Measurements from ENCODE around the gene HMG20A. TPM values are rescaled to one million over a fixed set of nuclear protein-coding genes. Genes with fewer than 3 reads are reported as not detected.

HMG20A gene
- total RNA-seq, 6 experiments from 2014 or later, result 14.6 to 21.1 (median 19.5) TPM

GRCh38 chr15:77395013-77395774 is 25.5 kb upstream of the HMG20A start:
- H3K27ac ChIP-seq, result no peak overlapping the region
- WGBS (ENCODE audit: insufficient coverage, low coverage, low lambda C conversion rate, missing lambda C conversion rate), result 92% methylated on average over 2 of the region's 3 CpGs
- H3K4me3 ChIP-seq, result no peak overlapping the region
- no peaks in the 10 kb centered on the region for H3K27me3 ChIP-seq
- intact Hi-C loops (cut with DNase I), result no loop called here
- no peaks in the 10 kb centered on the region for H3K36me3 ChIP-seq
- peaks cover 0 to 9% (median 4%) of the 10 kb centered on the region in 4 donors for H3K9me3 ChIP-seq
- ATAC-seq (no peak), DNase-seq (no peak)
- H3K4me1 ChIP-seq, result no peaks in the 10 kb centered on the region
- TF ChIP-seq POLR2A (IDR thresholded peaks at IDR 0.05) (no peak), CTCF (IDR thresholded peaks at IDR 0.05) (no peak)

- peaks cover 0 to 9% (median 4%) of the 10 kb centered on the region in 4 donors for H3K9me3 ChIP-seq
- H3K27ac ChIP-seq, result no peak overlapping the region
- WGBS (ENCODE audit: insufficient coverage, low coverage, low lambda C conversion rate, missing lambda C conversion rate), result 91% methylated on average over 1 of the region's 1 CpG
- H3K4me3 ChIP-seq, result no peak overlapping the region
- intact Hi-C loops (cut with DNase I), result no loop called here
- H3K36me3 ChIP-seq, result no peaks in the 10 kb centered on the region
- H3K4me1 ChIP-seq, result no peaks in the 10 kb centered on the region
- TF ChIP-seq POLR2A (IDR thresholded peaks at IDR 0.05), result no peak
- no peak for TF ChIP-seq CTCF (IDR thresholded peaks at IDR 0.05)
- DNase-seq, result no peak
- no peak for ATAC-seq
- no peaks in the 10 kb centered on the region for H3K27me3 ChIP-seq
Observed at GRCh38 chr15:77396692-77397091, 24.0 kb upstream of the HMG20A start.

GRCh38 chr15:77398927-77399326 is 21.8 kb upstream of the HMG20A start:
- DNase-seq, result no peak
- Histone ChIP-seq H3K4me3 (no peak overlapping the region), H3K27me3 (no peaks in the 10 kb centered on the region), H3K27ac (no peak overlapping the region), H3K9me3 (peaks cover 0 to 9% (median 4%) of the 10 kb centered on the region in 4 donors), H3K36me3 (no peaks in the 10 kb centered on the region), H3K4me1 (no peaks in the 10 kb centered on the region)
- ATAC-seq, result no peak
- no peak for TF ChIP-seq CTCF (IDR thresholded peaks at IDR 0.05)
- WGBS (ENCODE audit: insufficient coverage, low coverage, low lambda C conversion rate, missing lambda C conversion rate), result 100% methylated on average over 1 of the region's 1 CpG
- intact Hi-C loops (cut with DNase I), result no loop called here

GRCh38 chr15:77400258-77400657 is 20.4 kb upstream of the HMG20A start:
- H3K9me3 ChIP-seq, result peaks cover 0 to 7% (median 2%) of the 10 kb centered on the region in 4 donors
- intact Hi-C loops (cut with DNase I), result no loop called here
- DNase-seq (no peak), ATAC-seq (no peak)
- H3K4me1 ChIP-seq, result no peaks in the 10 kb centered on the region
- no peak for TF ChIP-seq CTCF (IDR thresholded peaks at IDR 0.05)
- no peak for TF ChIP-seq POLR2A (IDR thresholded peaks at IDR 0.05)
- WGBS (ENCODE audit: insufficient coverage, low coverage, low lambda C conversion rate, missing lambda C conversion rate), result no CpG with 5 or more reads among the region's 1 CpG
- H3K27me3 ChIP-seq, result no peaks in the 10 kb centered on the region
- no peak overlapping the region for H3K27ac ChIP-seq
- H3K36me3 ChIP-seq, result no peaks in the 10 kb centered on the region
- no peak overlapping the region for H3K4me3 ChIP-seq
